Measurements from ENCODE around the gene RAB40C.

RAB40C gene

GRCh38 chr16:649631-650030 lies 59.8 kb downstream of the RAB40C start:
- DNase-seq = no peak

GRCh38 chr16:651844-652243 lies 62.0 kb downstream of the RAB40C start:
- no peak for DNase-seq

- no peak for DNase-seq
Measured at GRCh38 chr16:652454-653305, 62.8 kb downstream of the RAB40C start.

GRCh38 chr16:654034-654433 lies 64.2 kb downstream of the RAB40C start:
- no peak for DNase-seq

- DNase-seq = no peak
Measured at GRCh38 chr16:657487-657886, 67.6 kb downstream of the RAB40C start.

GRCh38 chr16:658679-659571 lies 69.1 kb downstream of the RAB40C start:
- no peak for DNase-seq

- no peak for DNase-seq
Measured at GRCh38 chr16:659618-660017, 69.8 kb downstream of the RAB40C start.

- no peak for DNase-seq
Measured at GRCh38 chr16:660132-660458, 70.2 kb downstream of the RAB40C start.

GRCh38 chr16:660459-661183 lies 70.8 kb downstream of the RAB40C start:
- DNase-seq = peak; percentile 52 to 53

- DNase-seq = no peak
Measured at GRCh38 chr16:661184-661821, 71.4 kb downstream of the RAB40C start.

GRCh38 chr16:662095-662494 lies 72.2 kb downstream of the RAB40C start:
- no peak for DNase-seq

GRCh38 chr16:662597-662996 lies 72.7 kb downstream of the RAB40C start:
- no peak for DNase-seq

GRCh38 chr16:666572-666971 lies 76.7 kb downstream of the RAB40C start:
- DNase-seq = no peak

GRCh38 chr16:667113-667779 lies 77.4 kb downstream of the RAB40C start:
- no peak for DNase-seq

- peak; percentile 83 to 86 for DNase-seq
Measured at GRCh38 chr16:667780-668518, 78.1 kb downstream of the RAB40C start, which contains the start of gene RHOT2. Gene RHOT2 (plus strand): TSS chr16:668132. CDS start chr16:668200, 68 bp downstream.

- no peak for DNase-seq
Measured at GRCh38 chr16:668519-669171, 78.8 kb downstream of the RAB40C start.

GRCh38 chr16:669666-670065 lies 79.8 kb downstream of the RAB40C start:
- no peak for DNase-seq

- DNase-seq = no peak
Measured at GRCh38 chr16:670485-671352, 80.9 kb downstream of the RAB40C start.

- no peak for DNase-seq
Measured at GRCh38 chr16:671353-672131, 81.7 kb downstream of the RAB40C start.
